GM18520 (cell line): ENCODE measurements around the gene RFPL3.

ENCODE experiments used
- ATAC-seq: cut with Tn5 transposase; IDR thresholded peaks from one replicate; pipeline ENCODE4 v1.9.1; 2021; ENCODE audit not compliant: unreplicated experiment

RFPL3 gene

GRCh38 chr22:32410459-32410858 lies 52.8 kb downstream of the RFPL3 start:
- ATAC-seq = no peak
